ENCODE measurements around the gene CACNG1. TPM values are rescaled to one million over a fixed set of nuclear protein-coding genes. Genes with fewer than 3 reads are reported as not detected.
A peak's percentile ranks its signal among the peaks of the same experiment; 100 is the strongest.

Gene CACNG1
- total RNA-seq (2021) (not detected in 2 replicates), Bru-seq, nascent RNA (percentile 6 among the genes with signal in this experiment), BruChase-seq, experiment 1, labeled RNA remaining after a 2-hour chase (percentile 12 among the genes with signal in this experiment), BruChase-seq, experiment 2, labeled RNA remaining after a 6-hour chase (not detected)
- long read RNA-seq, result 0 reads

DNA sequence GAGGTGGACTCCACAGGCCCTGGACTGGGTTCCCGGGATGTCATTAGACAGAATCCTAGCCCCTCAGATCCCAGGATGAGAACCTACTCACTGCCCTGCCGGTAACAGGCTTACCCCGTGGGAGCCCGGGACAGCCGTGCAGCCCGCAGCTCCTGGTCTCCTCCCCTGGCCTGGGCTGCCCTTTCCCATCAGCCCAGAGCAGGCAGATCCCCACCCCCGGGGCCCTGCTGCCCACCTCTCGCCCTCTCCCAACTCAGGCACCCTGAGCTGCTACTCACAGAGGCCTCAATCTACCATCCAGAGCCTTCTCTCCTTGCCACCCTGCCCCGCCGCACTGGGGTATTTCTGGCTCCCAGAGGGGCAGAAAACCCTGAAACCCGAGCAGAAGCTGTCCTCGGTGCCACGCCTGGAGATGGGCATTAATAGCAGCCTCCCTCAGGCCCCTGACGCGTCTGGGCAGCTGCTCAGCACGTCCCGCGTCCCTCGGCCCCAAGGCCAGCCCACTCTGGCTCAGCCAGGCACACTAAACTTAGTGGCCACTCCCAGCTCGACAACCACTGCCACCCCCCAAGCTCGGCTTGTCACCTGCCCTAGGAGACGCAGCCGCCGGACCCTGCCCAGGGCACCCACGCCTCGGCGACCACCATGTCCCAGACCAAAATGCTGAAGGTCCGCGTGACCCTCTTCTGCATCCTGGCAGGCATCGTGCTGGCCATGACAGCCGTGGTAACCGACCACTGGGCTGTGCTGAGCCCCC is at the start of gene CACNG1:
Gene CACNG1 (plus strand): TSS at position 539 of the 757 bp plus-strand sequence. CDS start 107 bp downstream, at position 646.
- intact Hi-C loops (cut with micrococcal nuclease; ENCODE audit: unreplicated experiment), result no loop called here
- no peaks in the 10 kb centered on the region for H3F3A ChIP-seq (ENCODE audit: insufficient read depth, low read depth)
- no peaks in the 10 kb centered on the region for H3K36me3 ChIP-seq (ENCODE audit: low read depth)
- POLR2A ChIA-PET (ENCODE audit: unreplicated experiment), result no interaction called here
- no peak for TF ChIP-seq EZH2 (IDR thresholded peaks at IDR 0.05; ENCODE audit: low read depth)
- no peak for TF ChIP-seq CTCF (conservative IDR thresholded peaks at IDR 0.05)
- BruUV-seq (replicated peaks), result no TSS peak
- H2AFZ ChIP-seq, result no peak within 1 kb of the TSS
- CTCF ChIA-PET, result no interaction called here
- no peaks in the 10 kb centered on the region for H3K4me1 ChIP-seq (replicated peaks; ENCODE audit: insufficient read depth)
- H3K27me3 ChIP-seq (ENCODE audit: insufficient read depth, low read depth), result no peaks in the 10 kb centered on the region
- DNase-seq, result no peak
- H3K79me2 ChIP-seq (ENCODE audit: low read depth), result no peaks in the 10 kb centered on the region
- no peaks in the 10 kb centered on the region for H4K20me1 ChIP-seq (ENCODE audit: insufficient read depth)
- no peak within 1 kb of the TSS for H3K4me3 ChIP-seq
- H3K9me2 ChIP-seq (ENCODE audit: insufficient read depth), result no peaks in the 10 kb centered on the region
- peaks cover 13% of the 10 kb centered on the region for H3K9me3 ChIP-seq (ENCODE audit: insufficient read depth, low read depth)
- no peak within 1 kb of the TSS for H3K4me2 ChIP-seq
- H3K27ac ChIP-seq, result no peak within 1 kb of the TSS

GRCh38 chr17:66994930-66995535 is 49.3 kb upstream of the CACNG1 start:
- ChIA-PET POLR2A (ENCODE audit: unreplicated experiment) (no interaction called here), CTCF (no interaction called here)
- H3K9me2 ChIP-seq (ENCODE audit: insufficient read depth), result no peaks in the 10 kb centered on the region
- H3K9me3 ChIP-seq (ENCODE audit: insufficient read depth, low read depth), result no peaks in the 10 kb centered on the region
- intact Hi-C loops (cut with micrococcal nuclease; ENCODE audit: unreplicated experiment), result no loop called here
- DNase-seq, result no peak
- no peak overlapping the region for H2AFZ ChIP-seq
- H4K20me1 ChIP-seq (ENCODE audit: insufficient read depth), result no peaks in the 10 kb centered on the region
- H3K4me3 ChIP-seq, result no peak overlapping the region
- H3K4me2 ChIP-seq, result no peak overlapping the region
- no peaks in the 10 kb centered on the region for H3K27me3 ChIP-seq (ENCODE audit: insufficient read depth, low read depth)
- H3K4me1 ChIP-seq (replicated peaks; ENCODE audit: insufficient read depth), result no peaks in the 10 kb centered on the region
- H3F3A ChIP-seq (ENCODE audit: insufficient read depth, low read depth), result no peaks in the 10 kb centered on the region
- no peaks in the 10 kb centered on the region for H3K79me2 ChIP-seq (ENCODE audit: low read depth)
- no TSS peak for BruUV-seq (replicated peaks)
- no peaks in the 10 kb centered on the region for H3K36me3 ChIP-seq (ENCODE audit: low read depth)
- TF ChIP-seq CTCF (conservative IDR thresholded peaks at IDR 0.05) (no peak), EZH2 (IDR thresholded peaks at IDR 0.05; ENCODE audit: low read depth) (no peak)
- H3K27ac ChIP-seq, result no peak overlapping the region

DNA sequence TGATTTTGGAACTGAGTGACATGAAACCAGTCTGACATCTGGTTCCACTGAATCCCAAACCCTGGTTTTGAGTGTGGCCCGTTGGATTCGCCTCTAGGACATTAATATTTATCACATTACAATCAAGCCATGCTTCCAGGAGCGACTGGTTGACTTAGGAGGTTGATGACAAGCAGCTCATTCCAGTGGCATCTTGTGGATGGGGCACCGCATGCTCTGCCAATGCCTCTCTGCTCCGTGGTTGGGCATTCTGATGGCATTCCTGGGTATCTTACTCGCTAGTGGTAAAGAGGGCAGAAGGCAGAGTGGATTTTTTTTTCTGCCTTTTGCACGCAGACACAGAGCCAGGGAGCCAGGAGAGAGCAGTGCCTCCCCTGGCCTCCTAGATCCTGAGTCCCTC is 48.4 kb upstream of the CACNG1 start:
- Histone ChIP-seq H3F3A (ENCODE audit: insufficient read depth, low read depth) (no peaks in the 10 kb centered on the region), H3K4me1 (replicated peaks; ENCODE audit: insufficient read depth) (no peaks in the 10 kb centered on the region), H3K4me3 (no peak overlapping the region), H3K36me3 (ENCODE audit: low read depth) (no peaks in the 10 kb centered on the region), H3K9me3 (ENCODE audit: insufficient read depth, low read depth) (no peaks in the 10 kb centered on the region), H2AFZ (no peak overlapping the region), H3K4me2 (no peak overlapping the region), H3K27ac (no peak overlapping the region), H3K79me2 (ENCODE audit: low read depth) (no peaks in the 10 kb centered on the region), H3K27me3 (ENCODE audit: insufficient read depth, low read depth) (no peaks in the 10 kb centered on the region), H4K20me1 (ENCODE audit: insufficient read depth) (no peaks in the 10 kb centered on the region), H3K9me2 (ENCODE audit: insufficient read depth) (no peaks in the 10 kb centered on the region)
- DNase-seq, result no peak
- CTCF ChIA-PET, result no interaction called here
- TF ChIP-seq CTCF (conservative IDR thresholded peaks at IDR 0.05), result no peak
- no peak for TF ChIP-seq EZH2 (IDR thresholded peaks at IDR 0.05; ENCODE audit: low read depth)
- BruUV-seq (replicated peaks), result no TSS peak
- POLR2A ChIA-PET (ENCODE audit: unreplicated experiment), result no interaction called here
- intact Hi-C loops (cut with micrococcal nuclease; ENCODE audit: unreplicated experiment), result no loop called here
